Tibial nerve (tissue), 4 donors: ENCODE results near the gene HOXB5. TPM values are rescaled to one million over a fixed set of nuclear protein-coding genes. Genes with fewer than 3 reads are reported as not detected.

Experiments used
- DNase-seq, 2 donors: peaks; one replicate each; pipeline ENCODE4 v3.0.0-alpha.2; 2019; ENCODE audit warnings: low spot score in 2 of 2
- H3K27ac ChIP-seq, 4 donors: fragments of 200-600 bp; sonication (generic) in 3 of 4; one replicate each; pipeline ENCODE4 v1.5.1; 2017 to 2019; ENCODE audit warnings: mild to moderate bottlenecking in 1 of 4
- H3K27me3 ChIP-seq, 2 donors: fragments of 200-600 bp; sonication (generic) in 1 of 2; one replicate each; pipeline versions ENCODE4 v1.5.1 to v1.6.0; 2017 to 2019
- H3K36me3 ChIP-seq, 3 donors: fragments of 200-600 bp; sonication (generic); one replicate each; pipeline ENCODE4 v1.5.1; 2018 to 2019
- H3K4me1 ChIP-seq, 4 donors: fragments of 200-600 bp; sonication (generic) in 3 of 4; one replicate each; pipeline ENCODE4 v1.5.1; 2017 to 2019
- H3K4me3 ChIP-seq, 4 donors: fragments of 200-600 bp; sonication (generic) in 3 of 4; one replicate each; pipeline ENCODE4 v1.5.1; 2017 to 2019; ENCODE audit warnings: mild to moderate bottlenecking in 1 of 4, moderate library complexity in 1 of 4
- H3K9me3 ChIP-seq, 4 donors: fragments of 200-600 bp; sonication (generic) in 3 of 4; one replicate each; pipeline ENCODE4 v1.5.1; 2017 to 2019
- EP300 ChIP-seq, 2 donors: sonication (generic); formaldehyde crosslinking; IDR thresholded peaks; one replicate each; pipeline ENCODE4 v1.6.1; 2017; ENCODE audit warnings: antibody characterized with exemption in 2 of 2, mild to moderate bottlenecking in 1 of 2
- POLR2A ChIP-seq, 2 donors: fragments of 450-650 bp; IDR thresholded peaks; one replicate each; pipeline ENCODE4 v1.6.1; 2017; ENCODE audit warnings: antibody characterized with exemption in 2 of 2, mild to moderate bottlenecking in 2 of 2, moderate library complexity in 2 of 2
- WGBS, 2 donors: methylation state at CpG; one replicate each; pipeline ENCODE4 v1.1.5; 2018; 5-methylcytosine and 5-hydroxymethylcytosine counted together
- total RNA-seq, 4 donors: library from RNA; depleted of rRNA; stranded (reverse); fragments of >200 nt; gene quantifications; one replicate each; pipeline ENCODE4 v1.1.0, GENCODE V29; 2016
- TF ChIP-seq, protein P1 (sequence below), 5 experiments: fragments of 200-600 bp in 3 of 5; fragments of 450-650 bp in 2 of 5; sonication (generic) in 3 of 5; IDR thresholded peaks; one replicate each; pipeline ENCODE4 v1.5.1; 2016 to 2019; ENCODE audit warnings: antibody characterized with exemption in 5 of 5, mild to moderate bottlenecking in 3 of 5, moderate library complexity in 2 of 5

Gene HOXB5
- total RNA-seq, 4 donors from 2014 or later: 1.6 to 1.8 TPM; not detected in 2

DNA sequence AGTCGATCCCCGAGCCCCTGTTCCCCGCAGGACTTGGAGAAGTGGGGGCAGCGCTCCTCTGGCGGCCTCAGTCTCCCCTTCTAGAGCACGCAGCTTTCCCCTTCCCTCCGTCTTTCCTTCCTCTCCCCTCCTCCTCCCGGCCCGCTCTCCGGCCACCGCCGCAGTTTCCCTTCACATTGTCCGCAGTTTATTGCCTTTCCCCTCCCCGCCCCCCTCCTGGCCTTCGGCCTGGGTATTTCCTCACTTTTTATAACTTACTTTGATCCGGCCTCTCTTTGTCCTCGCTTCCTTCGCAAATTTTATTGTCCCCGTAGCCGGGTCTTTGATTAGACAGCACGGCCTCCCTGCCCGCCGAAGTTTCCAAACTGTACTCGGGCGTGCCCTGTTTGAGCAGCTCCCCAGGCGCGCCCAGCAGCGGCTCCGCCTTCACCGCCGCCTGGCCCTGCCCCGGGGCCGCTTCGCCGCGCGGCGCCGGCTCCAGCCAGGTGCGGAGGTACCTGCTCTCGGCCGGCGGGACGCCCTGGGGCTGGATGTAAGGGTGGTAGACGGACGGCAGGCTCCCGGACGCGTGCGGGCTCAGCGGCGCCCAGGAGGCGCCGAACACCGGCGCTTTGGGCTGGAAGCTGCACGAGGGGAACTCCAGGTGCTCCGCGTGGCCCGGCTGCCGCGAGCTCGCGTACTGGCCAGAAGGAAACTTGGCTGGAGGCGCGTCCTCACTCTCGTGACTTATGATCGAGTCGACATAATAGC lies 32.1 kb upstream of the HOXB5 start:
- H3K4me1 ChIP-seq: peaks cover 0 to 30% (median 20%) of the 10 kb centered on the region in 4 donors
- no peaks in the 10 kb centered on the region for H3K9me3 ChIP-seq
- H3K4me3 ChIP-seq: peak overlapping the region; percentile 13 to 48 (median 32)
- peak overlapping the region in 2 of 4 donors; percentile 44 to 63 for H3K27ac ChIP-seq
- no peak for DNase-seq
- TF ChIP-seq, protein P1, sequence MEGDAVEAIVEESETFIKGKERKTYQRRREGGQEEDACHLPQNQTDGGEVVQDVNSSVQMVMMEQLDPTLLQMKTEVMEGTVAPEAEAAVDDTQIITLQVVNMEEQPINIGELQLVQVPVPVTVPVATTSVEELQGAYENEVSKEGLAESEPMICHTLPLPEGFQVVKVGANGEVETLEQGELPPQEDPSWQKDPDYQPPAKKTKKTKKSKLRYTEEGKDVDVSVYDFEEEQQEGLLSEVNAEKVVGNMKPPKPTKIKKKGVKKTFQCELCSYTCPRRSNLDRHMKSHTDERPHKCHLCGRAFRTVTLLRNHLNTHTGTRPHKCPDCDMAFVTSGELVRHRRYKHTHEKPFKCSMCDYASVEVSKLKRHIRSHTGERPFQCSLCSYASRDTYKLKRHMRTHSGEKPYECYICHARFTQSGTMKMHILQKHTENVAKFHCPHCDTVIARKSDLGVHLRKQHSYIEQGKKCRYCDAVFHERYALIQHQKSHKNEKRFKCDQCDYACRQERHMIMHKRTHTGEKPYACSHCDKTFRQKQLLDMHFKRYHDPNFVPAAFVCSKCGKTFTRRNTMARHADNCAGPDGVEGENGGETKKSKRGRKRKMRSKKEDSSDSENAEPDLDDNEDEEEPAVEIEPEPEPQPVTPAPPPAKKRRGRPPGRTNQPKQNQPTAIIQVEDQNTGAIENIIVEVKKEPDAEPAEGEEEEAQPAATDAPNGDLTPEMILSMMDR (IDR thresholded peaks at IDR 0.05): no peak
- TF ChIP-seq POLR2A (IDR thresholded peaks at IDR 0.05) (no peak), EP300 (IDR thresholded peaks at IDR 0.05) (no peak)
- H3K27me3 ChIP-seq: peaks cover 0 to 100% of the 10 kb centered on the region in 2 donors
- WGBS, 2 donors: 0% methylated on average over 43 of the region's 69 CpGs
- H3K36me3 ChIP-seq: no peaks in the 10 kb centered on the region

DNA sequence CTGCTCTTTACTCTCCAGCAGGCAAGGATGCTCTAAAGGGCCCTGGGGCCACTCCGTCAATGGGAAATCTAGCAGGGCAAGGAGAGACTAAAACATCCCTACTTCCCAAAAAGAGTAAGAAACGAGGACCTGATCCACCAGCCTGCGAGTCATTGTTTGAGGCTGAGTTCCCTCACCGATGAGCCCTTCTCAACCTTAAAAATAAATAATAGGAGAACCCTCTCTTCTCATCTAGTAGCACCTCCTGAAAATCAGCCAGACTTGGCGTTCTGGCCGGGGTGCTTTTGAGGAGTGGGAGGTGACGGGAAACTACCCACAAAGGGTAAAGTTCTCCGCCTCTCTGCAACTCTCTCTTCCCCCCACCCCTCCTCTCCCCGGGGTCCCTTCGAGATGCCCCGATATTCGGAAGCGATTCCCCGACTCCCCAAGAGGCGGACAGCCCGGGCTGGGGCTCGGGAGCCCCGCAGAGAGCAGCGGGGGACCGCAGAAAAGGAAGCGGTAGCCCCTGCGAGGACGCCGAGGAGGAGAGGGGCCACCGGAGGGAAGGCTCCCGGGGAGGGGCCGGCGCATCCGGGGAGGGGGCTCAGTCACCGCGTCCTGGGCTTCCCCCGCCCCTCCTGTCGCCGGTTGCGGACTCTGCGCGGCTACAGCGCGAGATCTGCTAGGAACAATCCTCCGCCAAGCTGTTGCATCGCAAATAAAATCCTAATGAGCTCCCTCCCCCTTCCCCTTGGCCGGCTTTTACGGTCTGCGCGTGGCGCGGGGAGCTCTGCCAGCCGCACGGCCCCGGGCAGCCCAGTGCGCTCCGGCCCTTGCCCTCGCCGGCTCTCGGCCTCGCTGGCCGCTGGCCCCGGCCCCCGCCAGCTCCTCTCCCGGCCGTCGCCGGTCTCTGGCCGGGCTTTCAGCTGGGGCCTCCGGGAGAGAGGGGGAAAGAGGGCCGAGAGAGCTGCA lies 31.2 kb upstream of the HOXB5 start:
- DNase-seq: no peak
- Histone ChIP-seq H3K4me1 (peaks cover 0 to 30% (median 20%) of the 10 kb centered on the region in 4 donors), H3K9me3 (no peaks in the 10 kb centered on the region), H3K4me3 (peak overlapping the region; percentile 13 to 48 (median 32)), H3K36me3 (no peaks in the 10 kb centered on the region), H3K27me3 (peaks cover 0 to 100% of the 10 kb centered on the region in 2 donors), H3K27ac (peak overlapping the region in 2 of 4 donors; percentile 44 to 63)
- no peak for TF ChIP-seq EP300 (IDR thresholded peaks at IDR 0.05)
- TF ChIP-seq POLR2A (IDR thresholded peaks at IDR 0.05): no peak
- TF ChIP-seq, protein P1 (IDR thresholded peaks at IDR 0.05): no peak
- 4 to 5% methylated on average over 48 to 58 of the region's 66 CpGs for WGBS, 2 donors

DNA sequence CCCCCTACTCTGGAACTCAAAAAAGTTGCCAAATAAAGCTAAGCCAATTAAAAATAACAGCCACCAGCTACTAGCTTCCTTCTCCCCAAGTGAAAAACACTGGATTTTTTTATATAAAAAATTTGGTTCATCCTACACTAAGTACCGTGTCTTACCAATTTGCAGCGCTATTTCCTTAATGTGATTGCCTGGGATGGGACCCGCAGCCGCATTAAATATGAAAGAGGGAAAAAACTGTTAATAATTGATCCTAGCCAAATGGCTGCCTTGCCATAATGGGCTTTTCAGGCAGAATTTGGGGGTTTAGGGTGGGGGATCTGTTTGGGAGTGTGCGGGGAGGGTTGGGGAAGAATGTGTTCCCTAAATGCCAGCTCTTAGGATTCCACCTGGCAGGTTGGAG lies 30.5 kb upstream of the HOXB5 start:
- peaks cover 0 to 32% (median 20%) of the 10 kb centered on the region in 4 donors for H3K4me1 ChIP-seq
- WGBS, 2 donors: 45 to 54% methylated on average over 5 of the region's 5 CpGs
- no peaks in the 10 kb centered on the region for H3K9me3 ChIP-seq
- TF ChIP-seq POLR2A (IDR thresholded peaks at IDR 0.05): no peak
- no peak for TF ChIP-seq EP300 (IDR thresholded peaks at IDR 0.05)
- TF ChIP-seq, protein P1 (IDR thresholded peaks at IDR 0.05): no peak
- H3K4me3 ChIP-seq: no peak overlapping the region
- H3K27ac ChIP-seq: no peak overlapping the region
- H3K36me3 ChIP-seq: no peaks in the 10 kb centered on the region
- H3K27me3 ChIP-seq: peaks cover 0 to 100% of the 10 kb centered on the region in 2 donors
- DNase-seq: no peak

DNA sequence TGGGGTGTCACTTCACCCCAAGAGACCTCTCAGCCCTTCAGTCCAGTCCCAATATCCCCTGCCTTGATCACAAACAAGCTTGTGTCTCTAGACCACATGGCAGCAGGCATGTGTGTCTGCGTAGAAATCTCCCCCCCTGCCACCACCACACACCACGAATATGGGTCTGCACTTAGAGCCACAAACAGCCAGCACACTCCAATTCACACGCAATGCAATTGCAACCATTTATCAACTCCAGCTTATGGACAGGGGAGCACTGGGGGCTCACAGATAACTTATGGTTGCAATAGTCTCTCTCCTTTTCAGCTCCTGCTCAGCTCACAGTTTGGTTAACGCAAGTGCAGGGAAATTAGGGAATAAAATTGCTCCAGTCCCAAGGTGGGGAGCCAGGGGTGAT lies 30.0 kb upstream of the HOXB5 start:
- WGBS, 2 donors: 44 to 45% methylated on average over 4 of the region's 4 CpGs
- H3K4me1 ChIP-seq: peaks cover 0 to 38% (median 20%) of the 10 kb centered on the region in 4 donors
- no peaks in the 10 kb centered on the region for H3K9me3 ChIP-seq
- no peaks in the 10 kb centered on the region for H3K36me3 ChIP-seq
- no peak overlapping the region for H3K4me3 ChIP-seq
- H3K27me3 ChIP-seq: peaks cover 0 to 100% of the 10 kb centered on the region in 2 donors
- no peak overlapping the region for H3K27ac ChIP-seq
- DNase-seq: no peak
- TF ChIP-seq POLR2A (IDR thresholded peaks at IDR 0.05): no peak
- TF ChIP-seq EP300 (IDR thresholded peaks at IDR 0.05): no peak
- TF ChIP-seq, protein P1 (IDR thresholded peaks at IDR 0.05): no peak
